Measurements from ENCODE around the gene PFKP.

- TF ChIP-seq CTCF (IDR thresholded peaks at IDR 0.05): no peak
- no peak for TF ChIP-seq EZH2phosphoT487 (IDR thresholded peaks at IDR 0.05)
- no peak for TF ChIP-seq EZH2 (IDR thresholded peaks at IDR 0.05)
Observed at GRCh38 chr10:3125527-3126170, 58.3 kb downstream of the PFKP start.

Measured in neural progenitor cell (in vitro differentiated cells).